SKM-1 treated with dmso at 0.1 percent for 144 hours (cell line): Measurements from ENCODE around the gene KIAA0586.
"Not testable (repeated sequence)": the region's sequence is repeated elsewhere in the genome, so short reads cannot be mapped to it uniquely, and the experiment has no call there.

Source experiments
- DNase-seq: peaks from one replicate; lab custom pipeline; 2025; ENCODE audit not compliant: unreplicated experiment; lab: John Stamatoyannopoulos, UW

Gene KIAA0586

GRCh38 chr14:58463147-58463546 is 35.6 kb downstream of the KIAA0586 start:
- no peak for DNase-seq

- no peak for DNase-seq
These were observed 37.1 kb downstream of the KIAA0586 start for GRCh38 chr14:58464652-58465051.

GRCh38 chr14:58465421-58465820 is 37.9 kb downstream of the KIAA0586 start:
- no peak for DNase-seq

GRCh38 chr14:58466459-58466858 is 38.9 kb downstream of the KIAA0586 start:
- no peak for DNase-seq

GRCh38 chr14:58467575-58467974 is 40.1 kb downstream of the KIAA0586 start:
- DNase-seq, result no peak

- DNase-seq, result no peak
These were observed 41.8 kb downstream of the KIAA0586 start for GRCh38 chr14:58469309-58469708.

- DNase-seq, result no peak
These were observed 48.8 kb downstream of the KIAA0586 start for GRCh38 chr14:58476320-58476719.

- DNase-seq, result no peak
These were observed 50.1 kb downstream of the KIAA0586 start for GRCh38 chr14:58477653-58478052.

GRCh38 chr14:58478329-58478728 is 50.8 kb downstream of the KIAA0586 start:
- not testable (repeated sequence) for DNase-seq

GRCh38 chr14:58479975-58480374 is 52.5 kb downstream of the KIAA0586 start:
- DNase-seq, result peak; percentile 55

- DNase-seq, result no peak
These were observed 56.7 kb downstream of the KIAA0586 start for GRCh38 chr14:58484176-58484575.

GRCh38 chr14:58488550-58488949 is 61.0 kb downstream of the KIAA0586 start:
- no peak for DNase-seq

- DNase-seq, result no peak
These were observed 64.1 kb downstream of the KIAA0586 start for GRCh38 chr14:58491593-58491992.

GRCh38 chr14:58492044-58492443 is 64.5 kb downstream of the KIAA0586 start:
- no peak for DNase-seq

GRCh38 chr14:58501214-58501816 is 73.8 kb downstream of the KIAA0586 start:
- peak; percentile 7 for DNase-seq

- no peak for DNase-seq
These were observed 85.8 kb downstream of the KIAA0586 start for GRCh38 chr14:58513272-58513671.

- no peak for DNase-seq
These were observed 90.1 kb downstream of the KIAA0586 start for GRCh38 chr14:58517592-58517991.

- DNase-seq, result not testable (repeated sequence)
These were observed 98.2 kb downstream of the KIAA0586 start for GRCh38 chr14:58525691-58526090.

- no peak for DNase-seq
These were observed 105.9 kb downstream of the KIAA0586 start for GRCh38 chr14:58533446-58533845.

- DNase-seq, result no peak
These were observed 107.5 kb downstream of the KIAA0586 start for GRCh38 chr14:58535044-58535443.

- DNase-seq, result no peak
These were observed 109.5 kb downstream of the KIAA0586 start for GRCh38 chr14:58537004-58537403.

GRCh38 chr14:58540749-58541632 is 113.5 kb downstream of the KIAA0586 start:
- no peak for DNase-seq
